HG02798 (cell line): ENCODE measurements around the gene COL28A1.
"Not testable (repeated sequence)": the region's sequence is repeated elsewhere in the genome, so short reads cannot be mapped to it uniquely, and the experiment has no call there.

Experiments
- ATAC-seq: cut with Tn5 transposase; IDR thresholded peaks from one replicate; pipeline ENCODE4 v1.9.1; 2021; ENCODE audit warnings: mild to moderate bottlenecking; ENCODE audit not compliant: unreplicated experiment, poor library complexity

The COL28A1 gene

GRCh38 chr7:7563269-7563668 is 27.6 kb upstream of the COL28A1 start:
- ATAC-seq = no peak

GRCh38 chr7:7562736-7563135 is 27.1 kb upstream of the COL28A1 start:
- no peak for ATAC-seq

GRCh38 chr7:7561591-7561990 is 25.9 kb upstream of the COL28A1 start:
- ATAC-seq = not testable (repeated sequence)

GRCh38 chr7:7557252-7557651 is 21.6 kb upstream of the COL28A1 start:
- ATAC-seq = no peak

GRCh38 chr7:7556852-7557251 is 21.2 kb upstream of the COL28A1 start:
- ATAC-seq = no peak

GRCh38 chr7:7554649-7555575 is 19.2 kb upstream of the COL28A1 start:
- no peak for ATAC-seq

GRCh38 chr7:7554021-7554432 is 18.4 kb upstream of the COL28A1 start:
- ATAC-seq = no peak

GRCh38 chr7:7553386-7553785 is 17.7 kb upstream of the COL28A1 start:
- ATAC-seq = no peak

GRCh38 chr7:7552199-7552598 is 16.5 kb upstream of the COL28A1 start:
- no peak for ATAC-seq

- no peak for ATAC-seq
Measured at GRCh38 chr7:7550663-7551062, 15.0 kb upstream of the COL28A1 start.

GRCh38 chr7:7548407-7548806 is 12.7 kb upstream of the COL28A1 start:
- ATAC-seq = no peak

GRCh38 chr7:7542251-7542835 is 6.7 kb upstream of the COL28A1 start:
- no peak for ATAC-seq

GRCh38 chr7:7539711-7540110 is 4.0 kb upstream of the COL28A1 start:
- ATAC-seq = no peak

- ATAC-seq = no peak
Measured at GRCh38 chr7:7539152-7539551, 3.5 kb upstream of the COL28A1 start.

- ATAC-seq = no peak
Measured at GRCh38 chr7:7537711-7538110, 2.0 kb upstream of the COL28A1 start.

- ATAC-seq = no peak
Measured at GRCh38 chr7:7536396-7537019, 835 bp upstream of the COL28A1 start.

GRCh38 chr7:7533831-7534430 is 1.7 kb downstream of the COL28A1 start:
- ATAC-seq = no peak

- no peak for ATAC-seq
Measured at GRCh38 chr7:7529328-7529727, 6.3 kb downstream of the COL28A1 start.

GRCh38 chr7:7527047-7527446 is 8.6 kb downstream of the COL28A1 start:
- no peak for ATAC-seq

GRCh38 chr7:7526006-7526405 is 9.7 kb downstream of the COL28A1 start:
- ATAC-seq = no peak

GRCh38 chr7:7524121-7524520 is 11.6 kb downstream of the COL28A1 start:
- no peak for ATAC-seq
